Activated CD4-positive, alpha-beta T cell treated with anti-CD3 and anti-CD28 coated beads, Interleukin-2, amount 10 ng/mL, durations not matched to agents 24 days and 14 days (primary cell): ENCODE measurements around the gene EIF2A. TPM values are rescaled to one million over a fixed set of nuclear protein-coding genes. Genes with fewer than 3 reads are reported as not detected.
"Not testable (repeated sequence)": the region's sequence is repeated elsewhere in the genome, so short reads cannot be mapped to it uniquely, and the experiment has no call there.

Experiments
- DNase-seq: peaks from one replicate; pipeline ENCODE4 v3.0.0; 2022
- H3K27ac Mint-ChIP-seq: one replicate; pipeline ENCODE4 v1.8.0; 2022; ENCODE audit warnings: mild to moderate bottlenecking, mixed read lengths
- H3K27me3 Mint-ChIP-seq: one replicate; pipeline ENCODE4 v1.8.0; 2022; ENCODE audit warnings: mixed read lengths
- H3K36me3 Mint-ChIP-seq: one replicate; pipeline ENCODE4 v1.8.0; 2022; ENCODE audit warnings: low read depth, mild to moderate bottlenecking, mixed read lengths
- H3K4me1 Mint-ChIP-seq: one replicate; pipeline ENCODE4 v1.8.0; 2021; ENCODE audit warnings: mixed read lengths
- H3K4me3 Mint-ChIP-seq: one replicate; pipeline ENCODE4 v1.8.0; 2022; ENCODE audit warnings: mild to moderate bottlenecking, moderate library complexity, mixed read lengths
- H3K9me3 Mint-ChIP-seq: one replicate; pipeline ENCODE4 v1.8.0; 2021; ENCODE audit warnings: mixed read lengths
- intact Hi-C: fragments of 100-400 bp; cut with micrococcal nuclease; formaldehyde crosslinking; loops from one replicate; pipeline ENCODE4 v1.15.1; 2023
- total RNA-seq: library from RNA; stranded (reverse); gene quantifications from 2 replicates; pipeline ENCODE4 v1.2.3, GENCODE V29; 2022

EIF2A gene
- total RNA-seq, 1 donor from 2014 or later, result 125 TPM

- H3K4me1 Mint-ChIP-seq, result peaks cover 39% of the 10 kb centered on the region
Measured at GRCh38 chr3:150600647-150601530, 54.3 kb downstream of the EIF2A start.

GRCh38 chr3:150602426-150603152 is 56.0 kb downstream of the EIF2A start:
- Mint-ChIP-seq H3K4me1 (peaks cover 45% of the 10 kb centered on the region), H3K4me3 (peak overlapping the region; percentile 98), H3K9me3 (no peaks in the 10 kb centered on the region), H3K27ac (peak overlapping the region; percentile 99), H3K36me3 (peaks cover 35% of the 10 kb centered on the region), H3K27me3 (no peaks in the 10 kb centered on the region)
- intact Hi-C loops, result loop anchor here (1.0 to 5.0 kb wide), 9 partner anchors 12 to 600 kb away; partner anchors contain the start of genes EIF2A, ERICH6, GPR171 and SERP1
- no peak for DNase-seq

More at GRCh38 chr3:150600647-150601530, 54.3 kb downstream of the EIF2A start:
- peak overlapping the region; percentile 51 for H3K27ac Mint-ChIP-seq
- intact Hi-C loops, result loop anchor here (5.0 kb wide), 2 partner anchors 136 to 601 kb away; partner anchors contain the start of gene GPR171
- not testable (repeated sequence) for H3K27me3 Mint-ChIP-seq, H3K9me3 Mint-ChIP-seq
- DNase-seq, result peak; percentile 55
- H3K4me3 Mint-ChIP-seq, result peak overlapping the region; percentile 48
- H3K36me3 Mint-ChIP-seq, result peaks cover 28% of the 10 kb centered on the region

GRCh38 chr3:150603153-150603979 is 56.8 kb downstream of the EIF2A start, which contains the start of gene SELENOT:
Gene SELENOT, plus strand, starts transcription at chr3:150603321. Its CDS starts 42 bp downstream, at chr3:150603363.
- H3K27ac Mint-ChIP-seq, result peak within 1 kb of the TSS; percentile 99
- H3K9me3 Mint-ChIP-seq, result no peaks in the 10 kb centered on the region
- DNase-seq, result peak; percentile 99
- peak within 1 kb of the TSS; percentile 98 for H3K4me3 Mint-ChIP-seq
- peaks cover 41% of the 10 kb centered on the region for H3K36me3 Mint-ChIP-seq
- no peaks in the 10 kb centered on the region for H3K27me3 Mint-ChIP-seq
- intact Hi-C loops, result loop anchor here (1.0 to 5.0 kb wide), 9 partner anchors 11 to 599 kb away; partner anchors contain the start of genes EIF2A, ERICH6, GPR171 and SERP1
- peaks cover 50% of the 10 kb centered on the region for H3K4me1 Mint-ChIP-seq

- peak overlapping the region; percentile 99 for H3K27ac Mint-ChIP-seq
- H3K9me3 Mint-ChIP-seq, result no peaks in the 10 kb centered on the region
- peaks cover 45% of the 10 kb centered on the region for H3K36me3 Mint-ChIP-seq
- H3K4me1 Mint-ChIP-seq, result peaks cover 56% of the 10 kb centered on the region
- intact Hi-C loops, result loop anchor here (1.0 to 5.0 kb wide), 9 partner anchors 10 to 598 kb away; partner anchors contain the start of genes EIF2A, ERICH6, GPR171 and SERP1
- DNase-seq, result no peak
- no peaks in the 10 kb centered on the region for H3K27me3 Mint-ChIP-seq
- H3K4me3 Mint-ChIP-seq, result peak overlapping the region; percentile 98
Measured at GRCh38 chr3:150603980-150604319, 57.4 kb downstream of the EIF2A start.

- Mint-ChIP-seq H3K9me3 (no peaks in the 10 kb centered on the region), H3K27me3 (no peaks in the 10 kb centered on the region), H3K36me3 (peaks cover 48% of the 10 kb centered on the region), H3K27ac (peak overlapping the region; percentile 13), H3K4me3 (peak overlapping the region; percentile 49), H3K4me1 (peaks cover 54% of the 10 kb centered on the region)
- intact Hi-C loops, result no loop called here
- DNase-seq, result no peak
Measured at GRCh38 chr3:150605998-150606641, 59.5 kb downstream of the EIF2A start.

- H3K4me3 Mint-ChIP-seq, result no peak overlapping the region
- no peak overlapping the region for H3K27ac Mint-ChIP-seq
- intact Hi-C loops, result no loop called here
- H3K27me3 Mint-ChIP-seq, result no peaks in the 10 kb centered on the region
- DNase-seq, result no peak
- peaks cover 48% of the 10 kb centered on the region for H3K36me3 Mint-ChIP-seq
- H3K9me3 Mint-ChIP-seq, result no peaks in the 10 kb centered on the region
- H3K4me1 Mint-ChIP-seq, result peaks cover 48% of the 10 kb centered on the region
Measured at GRCh38 chr3:150607267-150608065, 60.9 kb downstream of the EIF2A start.

- no peak for DNase-seq
- intact Hi-C loops, result loop anchor here (5.0 kb wide), 1 partner anchor 38 kb away; no protein-coding TSS in a partner anchor
- peaks cover 55% of the 10 kb centered on the region for H3K36me3 Mint-ChIP-seq
- H3K9me3 Mint-ChIP-seq, result no peaks in the 10 kb centered on the region
- peak overlapping the region; percentile 7 for H3K4me3 Mint-ChIP-seq
- H3K4me1 Mint-ChIP-seq, result peaks cover 60% of the 10 kb centered on the region
- H3K27me3 Mint-ChIP-seq, result no peaks in the 10 kb centered on the region
- peak overlapping the region; percentile 67 for H3K27ac Mint-ChIP-seq
Measured at GRCh38 chr3:150609988-150610387, 63.4 kb downstream of the EIF2A start.

GRCh38 chr3:150610785-150611184 is 64.2 kb downstream of the EIF2A start:
- Mint-ChIP-seq H3K4me1 (peaks cover 57% of the 10 kb centered on the region), H3K27ac (no peak overlapping the region), H3K27me3 (no peaks in the 10 kb centered on the region), H3K36me3 (peaks cover 55% of the 10 kb centered on the region), H3K9me3 (no peaks in the 10 kb centered on the region), H3K4me3 (no peak overlapping the region)
- intact Hi-C loops, result loop anchor here (5.0 kb wide), 1 partner anchor 38 kb away; no protein-coding TSS in a partner anchor
- DNase-seq, result no peak

GRCh38 chr3:150611666-150612065 is 65.1 kb downstream of the EIF2A start:
- Mint-ChIP-seq H3K9me3 (no peaks in the 10 kb centered on the region), H3K4me3 (no peak overlapping the region), H3K4me1 (peaks cover 53% of the 10 kb centered on the region), H3K27me3 (no peaks in the 10 kb centered on the region), H3K36me3 (peaks cover 50% of the 10 kb centered on the region), H3K27ac (no peak overlapping the region)
- DNase-seq, result peak; percentile 48
- intact Hi-C loops, result loop anchor here (5.0 kb wide), 1 partner anchor 39 kb away; no protein-coding TSS in a partner anchor

GRCh38 chr3:150612494-150612893 is 65.9 kb downstream of the EIF2A start:
- Mint-ChIP-seq H3K4me1 (peaks cover 53% of the 10 kb centered on the region), H3K4me3 (no peak overlapping the region), H3K9me3 (no peaks in the 10 kb centered on the region), H3K36me3 (peaks cover 53% of the 10 kb centered on the region), H3K27me3 (no peaks in the 10 kb centered on the region), H3K27ac (peak overlapping the region; percentile 3)
- intact Hi-C loops, result loop anchor here (5.0 kb wide), 1 partner anchor 40 kb away; no protein-coding TSS in a partner anchor
- DNase-seq, result no peak

GRCh38 chr3:150613034-150613433 is 66.4 kb downstream of the EIF2A start:
- H3K27me3 Mint-ChIP-seq, result no peaks in the 10 kb centered on the region
- H3K36me3 Mint-ChIP-seq, result peaks cover 50% of the 10 kb centered on the region
- peak; percentile 53 for DNase-seq
- H3K27ac Mint-ChIP-seq, result no peak overlapping the region
- H3K4me1 Mint-ChIP-seq, result peaks cover 47% of the 10 kb centered on the region
- intact Hi-C loops, result loop anchor here (5.0 kb wide), 1 partner anchor 41 kb away; no protein-coding TSS in a partner anchor
- H3K4me3 Mint-ChIP-seq, result peak overlapping the region; percentile 24
- no peaks in the 10 kb centered on the region for H3K9me3 Mint-ChIP-seq
